ENCODE data around the gene OTULIN.

- TF ChIP-seq, protein P1, sequence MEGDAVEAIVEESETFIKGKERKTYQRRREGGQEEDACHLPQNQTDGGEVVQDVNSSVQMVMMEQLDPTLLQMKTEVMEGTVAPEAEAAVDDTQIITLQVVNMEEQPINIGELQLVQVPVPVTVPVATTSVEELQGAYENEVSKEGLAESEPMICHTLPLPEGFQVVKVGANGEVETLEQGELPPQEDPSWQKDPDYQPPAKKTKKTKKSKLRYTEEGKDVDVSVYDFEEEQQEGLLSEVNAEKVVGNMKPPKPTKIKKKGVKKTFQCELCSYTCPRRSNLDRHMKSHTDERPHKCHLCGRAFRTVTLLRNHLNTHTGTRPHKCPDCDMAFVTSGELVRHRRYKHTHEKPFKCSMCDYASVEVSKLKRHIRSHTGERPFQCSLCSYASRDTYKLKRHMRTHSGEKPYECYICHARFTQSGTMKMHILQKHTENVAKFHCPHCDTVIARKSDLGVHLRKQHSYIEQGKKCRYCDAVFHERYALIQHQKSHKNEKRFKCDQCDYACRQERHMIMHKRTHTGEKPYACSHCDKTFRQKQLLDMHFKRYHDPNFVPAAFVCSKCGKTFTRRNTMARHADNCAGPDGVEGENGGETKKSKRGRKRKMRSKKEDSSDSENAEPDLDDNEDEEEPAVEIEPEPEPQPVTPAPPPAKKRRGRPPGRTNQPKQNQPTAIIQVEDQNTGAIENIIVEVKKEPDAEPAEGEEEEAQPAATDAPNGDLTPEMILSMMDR (conservative IDR thresholded peaks at IDR 0.05; ENCODE audit: low read length), result no peak
- TF ChIP-seq EZH2phosphoT487 (IDR thresholded peaks at IDR 0.05; ENCODE audit: borderline replicate concordance, low read depth, low read length), result no peak
Observed at GRCh38 chr5:14664270-14665100, at the start of gene OTULIN.
